Thyroid gland (tissue), 4 donors: ENCODE results near the gene CLDN22. TPM values are rescaled to one million over a fixed set of nuclear protein-coding genes. Genes with fewer than 3 reads are reported as not detected.

Source experiments
- DNase-seq, 2 donors: peaks; one replicate each; pipeline ENCODE4 v3.0.0-alpha.2; 2019
- H3K27ac ChIP-seq, 3 donors: fragments of 200-600 bp; sonication (generic); 1 replicate in 2 of 3; 2 replicates in 1 of 3; pipeline ENCODE4 v1.5.1; 2016 to 2019; ENCODE audit warnings: mild to moderate bottlenecking in 1 of 3, moderate library complexity in 1 of 3
- H3K27me3 ChIP-seq: fragments of 200-600 bp; sonication (generic); one replicate; pipeline ENCODE4 v1.5.1; 2019
- H3K36me3 ChIP-seq, 2 donors: fragments of 200-600 bp; sonication (generic); one replicate each; pipeline ENCODE4 v1.5.1; 2016 to 2019
- H3K4me1 ChIP-seq, 2 donors: fragments of 200-600 bp; sonication (generic); one replicate each; pipeline ENCODE4 v1.5.1; 2017 to 2019
- H3K4me3 ChIP-seq, 3 donors: fragments of 200-600 bp; sonication (generic); replicated peaks in 1 of 3; 1 replicate in 2 of 3; 2 replicates in 1 of 3; pipeline ENCODE4 v1.5.1; 2016; ENCODE audit warnings: mild to moderate bottlenecking in 1 of 3
- H3K9me3 ChIP-seq: fragments of 200-600 bp; sonication (generic); one replicate; pipeline ENCODE4 v1.5.1; 2017
- CTCF ChIP-seq, 6 experiments: fragments of 200-600 bp in 3 of 6; fragments of 450-650 bp in 3 of 6; sonication (generic) in 3 of 6; IDR thresholded peaks; one replicate each; pipeline ENCODE4 v1.5.1; 2016 to 2019; ENCODE audit warnings: antibody characterized with exemption in 6 of 6, mild to moderate bottlenecking in 2 of 6, inconsistent platforms in 1 of 6, moderate library complexity in 1 of 6
- POLR2A ChIP-seq, 2 donors: fragments of 450-650 bp; IDR thresholded peaks; one replicate each; pipeline ENCODE4 v1.6.1; 2017; ENCODE audit warnings: antibody characterized with exemption in 2 of 2, mild to moderate bottlenecking in 2 of 2, moderate library complexity in 1 of 2
- WGBS, 2 donors: methylation state at CpG; one replicate each; pipeline ENCODE4 v1.1.5; 2017; 5-methylcytosine and 5-hydroxymethylcytosine counted together
- intact Hi-C: fragments of 100-400 bp; cut with DNase I; formaldehyde crosslinking; loops from one replicate; pipeline ENCODE4 v1.15.1; 2023
- total RNA-seq, 4 donors: library from RNA; depleted of rRNA; stranded (reverse); fragments of >200 nt; gene quantifications; one replicate each; pipeline ENCODE4 v1.2.3, GENCODE V29; 2016

CLDN22 gene
- total RNA-seq, 4 donors from 2014 or later: not detected

GRCh38 chr4:183330841-183331240, 10.8 kb upstream of the CLDN22 start:
- Histone ChIP-seq H3K27ac (no peak overlapping the region), H3K4me1 (no peaks in the 10 kb centered on the region), H3K36me3 (no peaks in the 10 kb centered on the region), H3K27me3 (no peaks in the 10 kb centered on the region), H3K9me3 (no peaks in the 10 kb centered on the region), H3K4me3 (no peak overlapping the region)
- 100% methylated on average over 2 of the region's 2 CpGs for WGBS, 2 donors
- intact Hi-C loops: no loop called here
- DNase-seq: no peak
- TF ChIP-seq POLR2A (IDR thresholded peaks at IDR 0.05) (no peak), CTCF (IDR thresholded peaks at IDR 0.05) (no peak)

GRCh38 chr4:183329954-183330742, 10.1 kb upstream of the CLDN22 start:
- WGBS, 2 donors: 75 to 76% methylated on average over 10 of the region's 10 CpGs
- H3K36me3 ChIP-seq: no peaks in the 10 kb centered on the region
- TF ChIP-seq POLR2A (IDR thresholded peaks at IDR 0.05) (no peak), CTCF (IDR thresholded peaks at IDR 0.05) (no peak)
- no peaks in the 10 kb centered on the region for H3K4me1 ChIP-seq
- no peak for DNase-seq
- intact Hi-C loops: no loop called here
- H3K27me3 ChIP-seq: no peaks in the 10 kb centered on the region
- no peaks in the 10 kb centered on the region for H3K9me3 ChIP-seq
- H3K27ac ChIP-seq: no peak overlapping the region
- H3K4me3 ChIP-seq: no peak overlapping the region

DNA sequence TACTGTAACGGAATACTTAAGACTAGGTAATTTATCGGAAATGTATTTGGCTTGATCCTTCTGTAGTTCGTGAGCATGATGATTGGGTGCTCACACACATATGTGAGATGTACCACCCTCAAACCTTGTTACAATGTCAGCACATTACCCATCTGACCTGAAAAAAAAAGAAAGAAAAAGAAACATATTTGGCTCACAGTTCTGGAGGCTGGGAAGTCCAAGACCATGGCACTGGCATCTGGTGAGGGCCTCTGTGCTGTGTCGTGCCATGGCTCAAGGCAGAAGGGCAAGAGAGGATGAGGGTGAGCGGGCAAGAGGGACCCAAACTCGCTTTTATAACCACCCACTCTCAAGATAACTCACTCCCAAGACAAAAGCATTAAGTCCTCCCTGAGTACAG, 9.2 kb upstream of the CLDN22 start:
- H3K27ac ChIP-seq: no peak overlapping the region
- no peak for TF ChIP-seq CTCF (IDR thresholded peaks at IDR 0.05)
- no peak for TF ChIP-seq POLR2A (IDR thresholded peaks at IDR 0.05)
- intact Hi-C loops: no loop called here

DNA sequence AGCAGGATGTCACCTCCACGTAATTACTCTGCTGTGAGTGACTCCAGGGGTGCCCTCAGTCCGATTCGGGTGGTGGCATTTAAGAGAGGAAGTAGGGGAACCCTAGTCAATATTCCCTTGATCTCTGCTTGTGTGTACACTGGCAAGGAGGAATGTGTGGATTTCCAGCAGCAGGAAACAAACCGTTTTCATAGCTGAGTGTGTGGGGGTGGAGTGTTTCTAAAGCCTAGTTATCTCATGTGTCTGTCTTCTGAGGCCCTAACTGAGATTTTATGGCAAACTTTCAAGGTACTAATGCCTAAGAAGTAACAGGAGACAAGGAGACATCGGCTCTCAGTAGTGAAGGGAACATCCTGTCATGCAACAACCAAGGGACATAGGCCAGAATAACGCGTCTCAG, 8.8 kb upstream of the CLDN22 start:
- no peaks in the 10 kb centered on the region for H3K4me1 ChIP-seq
- no peaks in the 10 kb centered on the region for H3K36me3 ChIP-seq
- no peaks in the 10 kb centered on the region for H3K9me3 ChIP-seq
- no peak for DNase-seq
- H3K27ac ChIP-seq: no peak overlapping the region
- H3K27me3 ChIP-seq: no peaks in the 10 kb centered on the region
- intact Hi-C loops: no loop called here
- WGBS, 2 donors: 35 to 37% methylated on average over 7 of the region's 7 CpGs
- H3K4me3 ChIP-seq: no peak overlapping the region
- no peak for TF ChIP-seq CTCF (IDR thresholded peaks at IDR 0.05)
- no peak for TF ChIP-seq POLR2A (IDR thresholded peaks at IDR 0.05)

More for the DNA sequence above, 9.2 kb upstream of the CLDN22 start:
- DNase-seq: no peak
- H3K4me1 ChIP-seq: no peaks in the 10 kb centered on the region
- no peaks in the 10 kb centered on the region for H3K9me3 ChIP-seq
- H3K4me3 ChIP-seq: no peak overlapping the region
- 93% methylated on average over 6 of the region's 6 CpGs for WGBS, 2 donors
- H3K27me3 ChIP-seq: no peaks in the 10 kb centered on the region
- H3K36me3 ChIP-seq: no peaks in the 10 kb centered on the region

DNA sequence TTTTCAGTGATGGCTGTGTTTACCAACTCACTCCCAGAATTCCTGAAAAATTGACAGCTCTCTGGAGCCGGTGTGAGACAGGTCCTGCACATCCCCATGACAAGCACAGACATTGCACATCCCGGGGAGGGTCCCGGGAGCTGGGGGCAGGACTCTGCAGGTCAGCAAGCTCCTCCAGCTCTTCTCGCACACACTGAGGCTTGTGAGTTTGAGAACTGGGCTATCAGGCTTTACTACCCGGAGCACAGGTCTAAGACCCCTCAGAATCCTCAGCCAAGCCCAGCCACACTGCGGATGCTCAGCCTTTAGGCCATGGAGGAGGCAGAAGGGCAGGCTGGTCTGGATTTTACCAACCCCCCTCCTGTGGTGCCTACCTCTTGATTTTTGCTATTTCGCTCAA, 7.8 kb upstream of the CLDN22 start:
- H3K9me3 ChIP-seq: no peaks in the 10 kb centered on the region
- TF ChIP-seq CTCF (IDR thresholded peaks at IDR 0.05): no peak
- TF ChIP-seq POLR2A (IDR thresholded peaks at IDR 0.05): no peak
- WGBS, 2 donors: 87 to 93% methylated on average over 7 of the region's 7 CpGs
- H3K4me1 ChIP-seq: no peaks in the 10 kb centered on the region
- no peaks in the 10 kb centered on the region for H3K36me3 ChIP-seq
- H3K27ac ChIP-seq: no peak overlapping the region
- no peaks in the 10 kb centered on the region for H3K27me3 ChIP-seq
- DNase-seq: no peak
- H3K4me3 ChIP-seq: no peak overlapping the region
- intact Hi-C loops: no loop called here
